Effector CD4-positive, alpha-beta T cell (primary cell): ENCODE data around the gene C11orf52.

Experiments used
- DNase-seq: peaks from one replicate; pipeline ENCODE4 v3.0.0-alpha.2; 2020

The C11orf52 gene

GRCh38 chr11:111939836-111940604 lies 21.3 kb downstream of the C11orf52 start:
- DNase-seq = no peak

GRCh38 chr11:111941963-111942362 lies 23.2 kb downstream of the C11orf52 start:
- DNase-seq = no peak

DNA sequence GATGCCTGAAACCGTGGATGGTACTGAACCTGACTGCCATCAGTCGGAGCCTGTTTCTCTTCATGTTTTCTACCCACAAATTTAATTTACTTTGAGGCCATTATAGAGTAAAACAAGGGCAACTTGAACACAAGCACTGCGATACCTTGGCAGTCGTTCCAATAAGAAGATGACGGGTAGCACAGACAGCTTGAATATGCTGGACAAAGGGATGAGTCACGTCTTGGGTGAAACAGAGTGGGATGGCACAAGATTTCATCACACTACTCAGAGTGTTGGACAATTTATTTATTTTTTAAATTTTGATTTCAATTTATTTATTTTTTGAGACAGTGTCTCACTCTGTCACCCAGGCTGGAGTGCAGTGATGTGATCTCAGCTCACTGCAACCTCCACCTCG lies 24.1 kb downstream of the C11orf52 start:
- DNase-seq = no peak

- no peak for DNase-seq
These were observed 25.4 kb downstream of the C11orf52 start for GRCh38 chr11:111944139-111944538.

DNA sequence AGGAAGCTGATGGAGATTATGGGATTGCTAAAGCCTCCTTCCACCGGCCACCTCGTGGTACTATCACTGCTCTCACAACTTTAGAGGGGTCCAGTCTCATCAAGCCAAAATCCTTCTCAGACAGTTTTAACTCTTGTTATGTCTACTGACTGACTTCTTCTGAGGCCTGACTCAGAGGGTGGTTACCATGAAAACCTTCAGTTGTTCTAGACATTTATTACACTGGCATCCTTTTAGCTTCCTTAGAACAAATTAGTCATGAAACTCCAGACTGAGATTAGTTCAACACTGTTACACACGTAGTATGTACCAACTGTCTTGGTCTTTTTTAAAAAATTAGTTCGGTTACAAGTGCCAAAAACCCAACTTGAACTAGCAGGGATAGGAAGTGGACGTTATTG lies 25.9 kb downstream of the C11orf52 start:
- no peak for DNase-seq

DNA sequence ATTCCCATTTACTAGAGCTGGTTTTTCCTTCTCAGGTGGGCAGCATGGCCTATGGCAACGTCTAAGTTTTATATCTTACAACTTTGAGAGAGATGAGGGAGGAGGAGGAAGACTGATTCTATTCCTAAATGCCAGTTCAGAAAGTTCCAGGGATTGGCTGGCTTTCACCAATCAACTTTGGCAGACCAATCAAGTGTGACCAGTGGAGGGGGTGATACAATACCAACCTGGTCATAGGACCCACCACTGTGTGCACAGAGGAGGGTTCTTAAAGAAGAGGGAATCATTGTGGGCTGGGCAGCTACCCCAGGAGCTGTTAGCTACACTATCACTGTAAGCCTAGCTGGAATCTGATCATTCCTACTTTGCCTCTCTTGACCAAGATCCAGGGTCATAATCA lies 26.5 kb downstream of the C11orf52 start:
- no peak for DNase-seq

DNA sequence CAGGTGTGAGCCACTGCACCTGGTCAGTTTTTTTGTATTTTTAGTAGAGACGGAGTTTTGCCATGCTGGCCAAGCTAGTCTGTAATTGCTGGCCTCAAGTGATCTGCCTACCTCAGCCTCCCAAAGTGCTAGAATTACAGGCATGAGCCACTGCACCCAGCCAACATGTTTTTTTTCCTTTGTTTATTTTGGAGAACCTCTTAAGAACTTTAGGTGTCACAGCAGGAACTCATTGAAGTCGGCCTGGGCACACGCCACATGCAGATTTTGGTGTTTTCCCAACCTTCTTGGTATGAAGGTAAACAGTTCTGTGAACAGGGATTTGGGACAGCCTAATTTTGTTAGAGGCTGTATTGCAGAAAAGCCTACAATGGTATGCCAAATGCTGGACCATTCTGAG lies 27.8 kb downstream of the C11orf52 start:
- no peak for DNase-seq

DNA sequence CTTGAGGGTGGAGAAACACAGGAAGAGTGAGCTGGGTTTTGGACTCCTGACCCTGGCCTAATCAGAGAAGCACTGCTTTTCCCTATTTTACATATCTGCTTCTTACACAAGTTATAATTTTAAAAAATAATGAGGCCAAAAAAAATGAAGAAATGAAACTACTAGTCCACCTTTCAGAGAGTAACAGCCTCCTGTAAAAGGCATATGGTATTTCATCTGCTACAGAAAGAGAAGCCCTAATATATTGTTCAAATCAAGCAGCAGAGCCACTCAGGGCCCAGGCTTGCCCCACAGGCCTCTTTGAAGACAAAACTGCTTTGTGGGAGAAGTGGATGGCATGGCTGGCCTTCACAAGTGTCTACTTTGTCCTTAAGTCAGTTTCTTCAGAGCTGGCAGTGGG lies 28.4 kb downstream of the C11orf52 start:
- no peak for DNase-seq

GRCh38 chr11:111949519-111950426 lies 31.1 kb downstream of the C11orf52 start:
- DNase-seq = no peak

DNA sequence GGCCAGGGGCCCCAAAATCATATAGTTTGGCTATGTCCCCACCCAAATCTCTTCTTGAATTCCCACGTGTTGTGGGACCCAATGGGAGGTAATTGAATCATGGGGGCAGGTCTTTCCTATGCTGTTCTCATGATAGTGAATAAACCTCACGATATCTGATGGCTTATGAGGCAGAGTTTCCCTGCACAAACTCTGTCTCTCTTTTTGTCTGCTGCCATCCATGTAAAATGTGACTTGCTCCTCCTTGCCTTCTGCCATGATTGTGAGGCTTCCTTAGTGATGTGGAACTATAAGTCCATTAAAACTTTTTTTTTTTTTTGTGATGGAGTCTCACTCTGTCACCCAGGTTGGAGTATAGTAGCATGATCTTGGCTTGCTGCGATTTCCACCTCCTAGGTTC lies 32.9 kb downstream of the C11orf52 start:
- no peak for DNase-seq

DNA sequence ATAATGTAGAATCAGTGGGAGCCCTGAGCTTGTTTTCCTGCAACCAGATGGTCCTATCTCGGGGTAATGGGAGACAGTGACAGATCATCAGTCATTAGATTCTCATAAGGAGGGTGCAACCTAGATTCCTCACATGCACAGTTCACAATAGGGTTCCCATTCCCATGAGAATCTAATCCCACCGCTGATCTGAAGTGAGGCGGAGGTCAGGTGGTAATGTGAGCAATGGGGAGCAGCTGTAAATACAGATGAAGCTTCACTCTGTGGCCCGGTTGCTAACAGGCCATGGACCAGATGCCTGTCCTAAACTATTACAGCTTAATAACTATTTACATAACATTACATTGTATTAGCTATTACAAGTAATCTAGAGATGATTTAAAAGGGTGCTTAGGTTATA lies 35.4 kb downstream of the C11orf52 start:
- DNase-seq = no peak

GRCh38 chr11:111957663-111958444 lies 39.1 kb downstream of the C11orf52 start:
- no peak for DNase-seq

DNA sequence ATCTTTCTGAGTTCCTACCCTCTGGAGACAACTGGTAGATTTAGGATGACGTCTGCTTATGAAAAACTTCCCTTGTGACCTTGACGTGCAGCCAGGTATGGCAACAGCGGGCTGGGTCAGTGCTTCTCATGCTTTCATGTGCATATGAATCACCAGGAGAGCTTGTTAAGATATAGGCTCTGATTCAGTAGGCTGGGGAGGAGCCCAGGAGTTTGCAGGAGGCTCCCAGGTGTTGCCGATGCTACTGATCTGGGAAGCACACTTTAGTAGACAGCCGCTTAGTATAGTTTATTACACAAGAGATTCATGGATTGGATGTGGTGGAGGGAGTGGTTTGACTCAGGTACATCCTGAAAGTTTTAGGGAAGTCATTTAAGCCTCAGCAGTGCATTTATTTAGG lies 42.2 kb downstream of the C11orf52 start:
- no peak for DNase-seq

GRCh38 chr11:111961389-111962300 lies 42.9 kb downstream of the C11orf52 start:
- no peak for DNase-seq

GRCh38 chr11:111963931-111964340 lies 45.2 kb downstream of the C11orf52 start:
- no peak for DNase-seq

GRCh38 chr11:111966678-111967077 lies 48.0 kb downstream of the C11orf52 start:
- no peak for DNase-seq

- DNase-seq = no peak
These were observed 48.9 kb downstream of the C11orf52 start for GRCh38 chr11:111967649-111968048.

- no peak for DNase-seq
These were observed 50.6 kb downstream of the C11orf52 start for GRCh38 chr11:111969344-111969743.

GRCh38 chr11:111974446-111974845 lies 55.7 kb downstream of the C11orf52 start:
- DNase-seq = no peak

- DNase-seq = no peak
These were observed 56.5 kb downstream of the C11orf52 start for GRCh38 chr11:111975076-111975806.

GRCh38 chr11:111976119-111976766 lies 57.5 kb downstream of the C11orf52 start:
- no peak for DNase-seq
